T follicular helper cell (primary cell): Measurements from ENCODE around the gene AOPEP.
A peak's percentile ranks its signal among the peaks of the same experiment; 100 is the strongest.

Source experiments
- DNase-seq: peaks from one replicate; pipeline ENCODE4 v3.0.0-alpha.2; 2020; ENCODE audit warnings: low read depth

AOPEP gene

GRCh38 chr9:95037789-95038521 lies 311.5 kb downstream of the AOPEP start:
- no peak for DNase-seq

DNA sequence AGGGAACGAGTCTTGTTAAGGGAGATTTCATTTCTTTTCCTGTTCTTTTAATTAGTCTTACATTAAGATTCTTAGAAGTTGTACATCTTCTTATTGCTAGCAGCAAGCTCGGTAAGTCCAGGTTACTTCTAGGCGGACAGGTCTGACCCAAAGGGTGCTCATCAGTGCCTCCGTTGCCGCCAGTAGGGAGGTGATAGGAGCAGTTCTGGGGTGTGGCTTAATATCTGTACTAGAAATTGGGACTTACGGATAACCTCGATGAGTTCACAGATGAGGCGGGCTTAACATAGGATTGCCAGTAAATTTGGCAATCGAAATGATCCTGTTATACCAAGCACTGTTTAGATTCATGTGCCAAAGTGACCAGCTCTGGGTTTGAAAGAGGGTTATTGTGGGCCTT lies 312.2 kb downstream of the AOPEP start:
- no peak for DNase-seq

GRCh38 chr9:95040106-95040505 lies 313.6 kb downstream of the AOPEP start:
- DNase-seq, result no peak

GRCh38 chr9:95043826-95044225 lies 317.3 kb downstream of the AOPEP start:
- DNase-seq, result no peak

GRCh38 chr9:95044731-95045508 lies 318.4 kb downstream of the AOPEP start:
- DNase-seq, result no peak

GRCh38 chr9:95045751-95046150 lies 319.3 kb downstream of the AOPEP start:
- DNase-seq, result no peak

- DNase-seq, result no peak
Measured at GRCh38 chr9:95047452-95048224, 321.1 kb downstream of the AOPEP start.

DNA sequence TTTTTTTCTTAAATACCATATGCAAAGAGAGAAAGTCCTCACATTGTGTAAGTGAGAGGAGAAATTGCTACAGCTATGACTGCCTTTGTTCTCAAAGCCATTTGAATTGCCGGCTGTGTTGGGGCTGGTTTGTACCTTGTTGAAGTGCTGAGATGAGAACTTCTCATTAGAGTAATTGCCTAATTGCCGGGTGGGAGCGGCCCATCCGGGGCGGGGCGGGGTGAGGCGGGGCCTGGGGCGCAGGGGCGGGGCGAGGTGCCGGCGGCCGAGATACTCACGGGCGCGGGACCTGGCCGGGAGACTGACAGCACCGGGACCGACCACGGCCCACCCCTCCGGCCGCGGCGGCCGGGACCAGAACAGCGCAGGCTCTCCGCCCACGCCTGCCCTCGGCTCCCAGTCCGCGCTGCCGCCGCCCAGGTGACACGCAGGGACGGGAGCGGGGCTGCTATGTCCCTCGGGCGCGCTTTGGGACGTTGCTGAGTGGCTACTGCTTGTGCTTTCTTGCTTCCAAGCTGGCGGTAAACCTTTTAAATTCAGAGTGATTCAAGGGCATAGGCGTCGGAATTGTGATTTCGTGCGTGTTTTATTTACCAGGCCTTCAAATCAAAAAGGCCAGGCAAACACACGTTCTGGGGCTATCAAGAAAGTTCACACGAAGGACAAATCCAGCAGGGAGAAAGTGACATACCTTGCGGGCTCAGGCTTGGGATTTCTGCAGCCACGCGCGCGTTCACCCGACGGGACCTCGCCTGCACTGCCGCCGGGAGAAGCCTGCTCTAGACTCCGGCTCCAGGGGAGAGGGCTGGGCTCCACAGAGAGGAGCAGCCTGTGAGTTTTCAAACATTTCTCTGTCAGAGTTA lies 322.0 kb downstream of the AOPEP start:
- peak; percentile 21 for DNase-seq

DNA sequence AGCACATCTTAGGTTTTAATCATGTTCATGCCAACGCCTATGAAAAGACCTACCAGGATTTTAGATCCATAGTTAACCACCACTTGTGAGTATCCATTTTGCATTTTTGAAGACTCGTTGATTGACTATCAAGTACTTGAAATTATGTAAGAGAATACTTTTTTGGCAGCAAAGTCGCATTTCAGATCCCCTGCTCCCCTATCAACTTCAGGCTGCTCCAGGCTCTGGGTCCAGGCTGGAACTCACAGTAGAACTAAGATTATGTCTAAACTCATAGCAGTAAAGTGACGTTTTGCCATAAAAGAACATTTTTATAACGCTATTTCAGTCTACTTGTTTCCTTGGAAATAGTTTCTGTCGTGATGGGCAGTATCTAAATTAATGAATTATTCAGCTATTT lies 323.3 kb downstream of the AOPEP start:
- DNase-seq, result no peak

DNA sequence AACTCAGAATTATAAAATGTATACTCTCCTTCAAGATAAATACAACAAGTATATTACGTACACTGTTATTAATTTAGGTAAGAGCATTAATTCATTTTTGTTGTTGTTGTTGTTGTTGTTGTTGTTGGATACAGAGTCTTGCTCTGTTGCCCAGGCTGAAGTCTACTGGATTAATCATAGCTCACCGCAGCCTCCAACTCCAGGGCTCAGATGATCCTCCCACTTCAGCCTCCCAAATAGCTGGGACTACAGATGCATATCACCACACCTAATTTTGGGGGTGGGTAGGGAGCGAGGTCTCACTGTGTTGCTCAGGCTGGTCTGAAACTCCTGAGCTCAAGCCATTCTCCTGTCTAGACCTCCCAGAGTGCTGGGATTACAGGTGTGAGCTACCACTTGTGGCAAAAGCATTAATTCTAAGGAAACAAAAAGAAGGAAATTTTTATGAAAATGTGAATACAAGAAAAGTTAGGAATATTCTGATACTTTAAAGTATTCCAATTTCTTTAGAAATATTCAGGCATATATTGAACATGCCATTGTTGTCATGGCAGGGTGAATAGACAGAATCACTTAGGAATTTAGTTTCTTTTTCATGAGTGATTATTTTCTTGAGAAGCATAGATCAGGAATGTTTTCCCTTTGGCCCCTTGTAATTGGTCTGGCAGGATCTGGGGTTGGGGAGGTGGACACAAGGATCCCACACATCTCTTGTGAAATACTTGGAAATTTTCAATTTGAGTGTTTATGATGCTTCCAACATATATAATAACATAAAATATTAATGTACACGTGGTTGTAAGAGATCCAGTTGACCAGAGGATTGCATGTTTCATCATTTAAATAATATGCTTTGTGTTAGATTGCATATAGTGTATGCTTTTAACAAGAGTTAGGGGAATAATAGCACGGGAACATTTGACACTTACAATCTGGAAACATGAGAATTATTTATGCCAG lies 327.4 kb downstream of the AOPEP start:
- DNase-seq, result no peak

DNA sequence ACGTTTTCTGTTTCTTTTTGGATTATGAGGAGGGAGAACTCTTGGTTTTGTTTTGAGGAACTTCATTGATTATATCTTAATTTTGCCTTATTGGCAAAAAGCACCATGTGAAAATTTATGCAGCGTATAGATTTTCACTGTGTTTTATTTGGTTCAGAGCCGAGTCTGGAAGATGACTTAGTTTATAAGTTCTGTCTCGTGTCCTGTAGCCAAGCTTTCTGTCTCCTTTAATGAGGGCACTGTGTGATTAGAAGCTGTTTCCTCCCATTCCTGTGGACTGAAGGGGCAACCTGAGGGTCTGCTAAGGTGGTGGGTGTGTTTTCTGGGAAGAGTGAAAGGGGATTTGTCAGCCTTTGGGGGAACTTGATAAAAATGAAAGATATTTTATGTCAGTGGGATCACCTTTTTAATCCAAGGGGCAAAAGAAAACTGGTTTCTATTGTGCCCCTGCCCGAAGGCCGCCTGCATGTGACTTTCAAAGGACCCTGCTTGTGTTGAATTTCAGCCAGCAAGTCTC lies 328.9 kb downstream of the AOPEP start:
- no peak for DNase-seq

DNA sequence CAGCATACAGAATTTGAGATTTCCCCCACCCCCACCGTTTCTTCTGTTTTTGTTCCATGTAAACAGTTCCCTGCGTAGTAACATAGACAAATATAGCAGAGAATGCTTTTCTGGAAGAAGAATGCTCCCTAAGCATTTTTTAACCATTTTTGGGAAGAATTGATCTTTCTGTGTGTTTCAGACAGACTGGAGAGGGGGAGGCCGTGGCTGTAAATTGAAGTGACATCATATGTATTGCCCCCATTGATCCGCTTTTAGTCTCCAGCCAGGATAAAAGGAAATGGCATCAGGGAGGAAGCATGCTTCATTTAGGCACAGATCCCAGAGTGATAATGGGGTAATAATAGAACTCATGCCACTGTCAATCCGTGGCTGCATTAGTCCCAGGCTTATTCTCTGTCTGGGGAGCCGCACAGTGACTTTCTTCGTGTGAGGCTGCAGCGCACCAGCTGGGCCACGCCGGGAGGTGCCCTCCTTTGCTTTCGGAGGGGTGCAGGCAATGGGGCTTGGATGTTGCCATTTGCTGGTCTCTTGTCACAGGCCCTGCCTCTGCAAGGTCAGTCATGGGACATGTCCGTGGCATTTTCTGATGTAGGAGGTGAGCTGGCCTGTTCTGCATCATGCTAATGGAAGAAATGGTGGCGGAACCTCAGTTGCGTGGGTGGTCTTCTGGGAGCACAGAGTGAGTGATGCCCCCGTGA lies 329.5 kb downstream of the AOPEP start:
- no peak for DNase-seq

GRCh38 chr9:95057101-95057500 lies 330.6 kb downstream of the AOPEP start:
- DNase-seq, result no peak

- DNase-seq, result no peak
Measured at GRCh38 chr9:95058121-95058785, 331.8 kb downstream of the AOPEP start.

DNA sequence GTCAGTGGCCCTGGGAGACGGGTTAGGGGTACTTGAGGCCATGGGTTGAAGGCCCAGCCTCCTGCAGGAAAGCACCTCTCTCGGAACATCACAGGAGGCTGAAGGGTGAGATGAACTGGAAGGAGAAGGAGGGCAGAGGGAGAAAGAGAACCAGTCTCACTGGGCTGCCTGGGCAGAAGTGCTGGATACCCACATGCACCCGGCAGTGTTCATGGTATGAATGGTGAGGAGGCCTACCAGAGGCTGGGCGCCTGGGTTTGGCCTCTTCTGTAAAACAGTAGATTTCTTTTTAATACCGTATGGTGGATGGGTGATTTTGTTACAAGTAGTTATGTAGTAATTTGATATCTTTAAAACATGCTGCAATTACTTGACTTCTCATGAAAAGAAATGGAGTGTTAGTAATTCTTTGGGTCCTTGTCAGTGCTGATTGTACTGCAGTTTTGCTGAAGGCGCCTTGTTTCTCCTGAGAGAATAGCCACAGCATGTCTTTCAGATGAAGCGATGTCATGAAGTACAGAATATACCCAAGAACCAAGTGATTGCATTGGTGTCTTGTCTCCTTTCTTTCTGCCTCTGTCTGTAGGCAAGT lies 332.4 kb downstream of the AOPEP start:
- no peak for DNase-seq

DNA sequence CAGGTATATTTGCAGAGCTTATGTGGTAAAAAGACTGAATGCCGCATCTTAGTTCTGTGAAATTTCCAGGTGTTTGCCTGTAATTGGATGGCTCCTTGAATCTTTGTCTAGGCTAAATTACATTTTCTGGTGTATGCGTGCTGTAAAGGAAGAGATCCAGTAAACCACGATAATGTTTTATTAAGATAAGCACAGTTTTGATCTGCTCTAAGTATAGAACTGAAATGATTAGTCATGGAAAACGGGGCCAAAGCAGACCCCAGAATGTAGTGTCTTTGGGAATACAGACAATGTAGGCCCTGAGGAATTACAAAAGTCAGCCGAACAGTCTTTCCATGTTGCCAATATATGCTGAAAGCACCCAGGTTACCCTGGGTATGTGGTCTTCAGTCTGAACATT lies 333.7 kb downstream of the AOPEP start:
- no peak for DNase-seq

DNA sequence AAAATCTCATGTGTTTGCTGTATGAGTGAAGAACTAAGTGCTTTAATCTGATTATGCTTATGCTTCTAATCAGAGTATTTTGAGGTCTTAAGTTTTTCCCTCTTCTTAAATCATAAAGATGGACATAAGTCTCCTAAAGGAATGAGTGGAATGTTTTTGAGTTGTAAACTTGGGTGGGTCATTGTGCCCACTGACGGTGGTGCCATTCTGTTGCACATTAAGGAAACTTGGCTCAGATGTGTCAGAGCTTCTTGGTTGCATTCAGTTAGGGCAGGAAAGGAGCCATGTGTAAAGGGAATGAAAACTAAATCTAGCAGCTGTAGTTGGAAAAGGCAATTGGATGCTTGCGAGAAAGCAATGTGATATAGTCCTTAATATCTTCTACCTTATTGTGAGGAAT lies 334.4 kb downstream of the AOPEP start:
- DNase-seq, result no peak

- no peak for DNase-seq
Measured at GRCh38 chr9:95061916-95062595, 335.6 kb downstream of the AOPEP start.
